Right kidney (tissue), 1 donor: ENCODE measurements around the gene ZNRF3.
"Not testable (repeated sequence)": the region's sequence is repeated elsewhere in the genome, so short reads cannot be mapped to it uniquely, and the experiment has no call there.

ENCODE experiments used
- DNase-seq: peaks from one replicate; pipeline ENCODE4 v3.0.0-alpha.2; 2016

The ZNRF3 gene

DNA sequence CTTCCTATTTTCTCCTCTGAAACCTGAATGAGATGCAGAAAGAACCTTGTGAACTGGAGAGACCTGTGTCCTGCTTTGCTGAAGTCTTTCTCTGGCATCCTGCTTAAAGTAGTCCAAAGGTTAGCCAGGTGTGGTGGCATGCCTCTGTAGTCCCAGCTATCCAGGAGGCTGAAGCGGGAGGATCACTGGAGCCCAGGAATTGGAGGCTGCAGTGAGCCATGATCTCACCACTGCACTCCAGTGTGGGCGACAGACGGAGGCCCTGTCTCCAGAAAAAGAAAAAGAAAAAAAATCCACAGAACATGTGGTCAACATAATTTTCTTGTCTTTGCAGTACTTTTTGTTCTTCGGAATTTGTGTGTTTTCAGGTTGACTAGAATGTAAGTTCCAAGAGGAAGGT lies 187.1 kb downstream of the ZNRF3 start:
- DNase-seq = no peak

DNA sequence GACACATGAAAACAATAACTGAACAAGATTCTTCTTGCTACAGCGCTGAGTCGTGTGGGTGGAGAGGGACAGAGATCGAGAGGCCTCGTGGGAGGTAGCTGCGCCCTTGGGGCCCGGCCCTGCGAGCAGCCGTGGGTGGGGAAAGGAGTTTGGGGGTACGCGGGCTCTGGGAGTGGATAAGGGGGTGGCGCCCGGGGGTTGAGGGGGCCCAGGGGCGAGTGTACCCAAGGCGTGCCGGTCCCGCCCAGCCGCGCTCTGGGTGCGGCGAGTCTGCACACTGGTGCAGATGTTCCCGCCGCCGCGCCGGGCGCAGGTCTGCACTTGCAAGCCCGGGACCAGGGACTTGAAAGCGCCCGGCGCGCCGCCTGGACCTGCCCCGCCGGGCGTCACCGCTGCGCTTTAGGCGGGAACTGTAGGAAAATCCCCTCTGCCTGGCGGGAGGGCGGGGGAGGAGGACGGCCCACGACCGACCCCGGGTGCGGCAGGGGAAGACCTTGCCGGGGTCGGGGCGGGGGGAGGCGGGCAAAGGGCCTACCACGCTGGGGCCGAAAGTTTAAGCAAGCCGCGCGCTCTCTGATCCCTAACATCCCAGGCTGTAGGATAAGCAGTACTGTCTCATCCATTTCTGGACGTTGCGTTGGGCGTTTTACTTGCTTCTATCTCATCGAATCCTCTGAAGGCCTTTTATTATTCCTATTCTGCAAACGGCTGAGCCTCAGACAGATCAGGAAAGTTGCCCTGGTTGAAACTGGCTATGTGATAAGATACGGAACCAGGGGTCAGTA lies 188.1 kb downstream of the ZNRF3 start:
- no peak for DNase-seq

DNA sequence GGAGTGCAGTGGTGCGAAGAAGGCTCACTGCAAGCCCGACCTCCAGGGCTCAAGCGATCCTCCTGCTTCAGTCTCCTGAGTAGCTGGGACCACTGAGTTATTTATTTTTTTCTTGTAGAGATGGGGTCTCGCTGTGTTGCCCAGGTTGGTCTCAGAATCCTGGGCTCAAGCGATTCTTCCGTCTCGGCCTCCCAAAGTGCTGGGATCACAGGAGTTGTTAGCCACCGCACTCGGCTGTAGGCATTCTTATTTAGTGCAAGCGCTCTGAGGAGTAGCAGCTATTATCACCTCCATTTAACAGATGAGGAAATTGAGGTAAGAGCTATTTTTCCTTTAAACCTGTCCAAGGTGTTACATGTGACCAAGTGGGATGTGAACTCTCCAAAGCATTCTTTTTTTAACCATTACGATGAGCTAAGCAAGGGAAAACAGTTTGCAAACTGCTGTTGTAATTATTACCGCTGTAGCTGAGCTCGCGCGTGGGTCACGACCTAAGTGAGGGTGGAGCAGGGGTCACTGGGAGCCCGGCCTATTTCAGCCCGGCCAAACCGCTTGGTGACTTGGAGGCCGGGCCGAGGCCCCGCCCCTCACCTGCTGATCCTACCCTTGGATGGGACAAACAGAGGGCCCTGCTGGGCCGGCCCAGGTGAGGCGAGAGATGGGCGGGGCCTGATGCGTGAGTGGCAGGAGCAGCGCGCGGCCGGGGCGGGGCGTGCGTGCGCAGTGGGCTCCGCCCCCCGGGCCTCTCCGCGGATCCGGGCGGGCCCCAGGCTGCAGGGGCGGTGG lies 189.0 kb downstream of the ZNRF3 start:
- DNase-seq = peak; percentile 85

DNA sequence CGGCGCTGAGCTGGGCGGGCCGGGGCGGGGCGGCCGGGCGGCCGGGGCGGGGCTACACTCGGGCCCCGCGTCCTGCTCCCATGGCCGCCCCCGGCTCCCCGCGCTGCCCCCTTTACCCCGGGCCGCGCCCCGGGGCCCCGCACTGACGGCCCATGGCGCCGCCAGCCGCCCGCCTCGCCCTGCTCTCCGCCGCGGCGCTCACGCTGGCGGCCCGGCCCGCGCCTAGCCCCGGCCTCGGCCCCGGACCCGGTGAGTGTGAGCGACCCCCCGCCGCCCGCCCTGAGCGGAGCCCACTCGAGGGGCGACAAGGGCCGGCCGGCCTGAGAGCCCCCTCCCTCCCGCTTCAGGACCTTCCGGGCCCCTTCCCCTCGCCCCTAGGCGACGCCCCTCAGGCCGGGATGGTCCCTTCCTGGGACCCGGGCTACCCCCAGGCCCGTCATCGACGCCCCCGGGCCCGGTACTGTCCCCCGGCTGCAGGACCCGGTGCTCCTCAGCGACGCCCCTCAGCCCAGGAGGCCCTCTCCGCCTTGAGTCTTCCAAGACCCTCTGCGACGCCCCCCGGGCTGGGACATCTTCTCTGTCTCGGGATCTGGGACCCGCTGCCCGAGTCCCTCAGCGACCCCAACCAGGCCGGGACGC lies 189.7 kb downstream of the ZNRF3 start, which contains the start of gene KREMEN1:
KREMEN1 (plus strand) TSS at position 57 of the 639 bp plus-strand sequence; CDS start at position 153, 96 bp downstream.
- peak; percentile 65 for DNase-seq

DNA sequence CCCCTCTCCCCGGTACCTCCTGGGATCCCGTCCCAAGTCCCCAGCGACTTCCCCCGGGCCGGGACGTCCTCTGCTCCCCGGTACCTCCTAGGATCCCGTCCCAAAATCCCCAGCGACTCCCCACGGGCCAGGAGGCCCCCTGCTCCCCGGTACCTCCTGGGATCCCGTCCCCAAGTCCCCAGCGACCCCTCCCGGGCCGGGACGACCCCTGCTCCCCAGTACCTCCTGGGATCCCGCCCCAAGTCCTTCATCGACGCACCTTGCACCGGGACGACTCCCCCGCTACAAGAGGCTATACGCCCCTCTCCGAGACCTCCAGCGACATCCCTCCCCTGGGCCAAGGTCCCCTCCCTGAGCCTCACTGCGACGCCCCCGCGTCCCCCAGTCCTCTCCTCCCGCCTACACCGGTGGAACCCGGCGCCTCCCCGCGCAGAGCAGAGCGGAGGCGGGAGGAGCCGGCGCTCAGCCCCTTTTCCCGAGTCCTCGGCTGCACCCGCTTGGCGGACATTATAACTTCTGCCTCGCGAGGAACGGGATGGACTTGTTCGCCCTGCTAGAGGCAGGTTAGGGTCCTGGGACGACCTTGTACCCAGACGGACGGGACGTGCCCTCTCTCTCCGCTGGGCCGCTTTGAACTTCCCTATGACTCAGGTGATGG lies 190.4 kb downstream of the ZNRF3 start:
- DNase-seq = peak; percentile 72

DNA sequence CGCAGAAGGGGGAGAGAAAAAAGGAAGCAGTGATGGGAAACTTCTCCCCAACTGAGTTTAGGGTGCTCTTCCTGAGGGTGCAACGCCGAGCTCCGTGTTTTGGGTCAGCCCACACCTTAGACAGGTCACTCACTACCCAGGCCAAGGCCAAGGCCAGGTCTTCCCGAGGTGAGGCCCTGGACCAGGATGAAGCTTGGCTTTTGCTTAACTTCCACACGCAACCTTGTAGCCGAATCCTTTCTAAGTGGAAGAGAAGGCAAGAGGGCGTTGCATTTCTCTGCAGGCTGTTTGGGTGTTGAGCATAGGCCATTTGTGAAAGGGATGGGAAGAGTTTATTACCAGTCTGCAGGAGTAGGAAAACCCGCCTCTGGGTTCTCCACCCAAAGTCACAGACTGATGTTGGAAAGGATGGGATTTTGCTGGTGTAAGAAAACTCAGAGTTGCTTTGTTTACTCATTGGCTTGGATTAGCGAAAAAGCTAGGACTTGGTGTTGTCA lies 191.0 kb downstream of the ZNRF3 start:
- DNase-seq = no peak

DNA sequence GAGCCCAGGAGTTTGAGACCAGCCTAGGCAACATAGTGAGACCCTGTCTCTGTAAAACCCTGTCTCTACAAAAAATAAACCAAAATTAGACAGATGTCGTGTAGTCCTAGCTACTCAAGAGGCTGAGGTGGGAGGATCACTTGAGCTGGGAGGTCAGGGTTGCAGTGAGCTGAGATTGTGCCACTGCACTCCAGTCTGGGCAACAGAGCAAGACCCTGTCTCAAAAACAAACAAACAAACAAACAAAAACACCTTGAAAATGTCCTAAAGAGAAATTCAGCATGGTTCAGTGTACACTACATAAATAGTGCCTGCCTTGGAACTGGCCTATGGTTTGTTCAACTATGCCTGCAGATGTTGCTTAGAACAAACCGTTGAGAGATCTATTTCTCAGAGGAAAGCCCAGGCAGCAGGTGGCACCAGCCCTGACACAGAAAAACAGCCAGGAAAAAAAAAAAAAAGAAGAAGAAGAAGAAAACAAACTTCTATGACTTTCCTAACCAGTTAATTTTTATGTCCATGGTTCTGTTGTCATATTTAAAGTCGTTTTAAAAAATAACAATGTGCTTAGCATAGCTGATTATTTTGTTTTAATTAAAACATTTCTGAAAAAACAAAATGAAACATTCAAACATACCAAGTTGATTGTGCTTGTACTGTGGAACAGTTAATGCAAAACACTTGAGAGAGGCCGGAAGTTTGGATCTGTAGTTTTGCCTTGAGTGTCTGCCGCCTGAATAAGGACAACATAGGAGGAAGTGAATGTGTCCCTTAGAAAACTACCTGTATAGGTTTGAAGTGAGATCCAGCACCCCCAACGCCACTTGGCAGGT lies 194.9 kb downstream of the ZNRF3 start:
- no peak for DNase-seq

DNA sequence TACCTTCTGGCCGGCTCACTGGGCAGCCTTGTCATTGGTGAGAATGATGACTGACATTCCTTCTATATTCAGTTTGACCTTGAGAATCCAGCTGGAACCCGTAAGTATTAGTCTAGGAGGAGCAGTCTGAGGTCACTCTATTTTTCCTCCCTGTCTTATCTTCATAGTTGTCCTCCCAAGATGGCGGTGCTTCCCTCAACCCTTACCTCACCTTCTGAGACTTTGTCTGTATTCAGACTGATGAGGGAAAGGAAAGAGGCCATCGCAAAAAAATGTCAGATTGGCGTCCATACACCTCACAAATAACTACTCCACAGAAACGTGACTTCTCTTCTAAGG lies 195.5 kb downstream of the ZNRF3 start:
- DNase-seq = no peak

DNA sequence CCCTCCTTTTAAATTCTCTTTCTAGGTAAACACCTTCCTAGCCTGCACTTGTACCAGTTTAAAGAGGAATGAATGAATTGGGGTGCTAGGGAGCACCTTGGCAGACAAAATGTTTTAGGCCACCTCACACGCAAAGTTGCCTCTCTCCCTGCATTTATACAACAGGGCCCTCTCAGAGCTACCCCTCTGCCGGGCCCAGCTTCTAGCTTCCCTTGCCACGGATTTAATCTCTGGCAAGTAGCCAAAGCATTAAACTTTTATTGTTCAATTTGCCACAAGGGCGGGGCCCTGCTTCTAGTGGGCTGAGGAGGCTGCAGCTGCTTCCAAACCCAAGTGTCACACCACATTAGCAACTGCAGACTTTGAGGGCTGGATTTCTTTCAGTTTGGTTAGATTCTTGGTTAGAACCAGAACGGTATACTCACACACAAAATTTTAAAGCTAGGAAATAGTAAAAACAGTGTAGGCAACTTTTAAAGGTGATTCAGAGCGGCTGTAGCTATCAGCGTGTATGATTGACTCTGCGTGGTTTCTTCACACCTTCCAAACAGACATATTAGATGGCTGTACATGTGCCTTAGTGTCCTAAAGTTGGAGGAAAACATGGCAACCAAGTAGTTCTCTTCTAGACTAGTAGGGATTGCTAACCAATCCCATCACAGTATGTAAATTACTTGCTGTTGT lies 196.0 kb downstream of the ZNRF3 start:
- no peak for DNase-seq

DNA sequence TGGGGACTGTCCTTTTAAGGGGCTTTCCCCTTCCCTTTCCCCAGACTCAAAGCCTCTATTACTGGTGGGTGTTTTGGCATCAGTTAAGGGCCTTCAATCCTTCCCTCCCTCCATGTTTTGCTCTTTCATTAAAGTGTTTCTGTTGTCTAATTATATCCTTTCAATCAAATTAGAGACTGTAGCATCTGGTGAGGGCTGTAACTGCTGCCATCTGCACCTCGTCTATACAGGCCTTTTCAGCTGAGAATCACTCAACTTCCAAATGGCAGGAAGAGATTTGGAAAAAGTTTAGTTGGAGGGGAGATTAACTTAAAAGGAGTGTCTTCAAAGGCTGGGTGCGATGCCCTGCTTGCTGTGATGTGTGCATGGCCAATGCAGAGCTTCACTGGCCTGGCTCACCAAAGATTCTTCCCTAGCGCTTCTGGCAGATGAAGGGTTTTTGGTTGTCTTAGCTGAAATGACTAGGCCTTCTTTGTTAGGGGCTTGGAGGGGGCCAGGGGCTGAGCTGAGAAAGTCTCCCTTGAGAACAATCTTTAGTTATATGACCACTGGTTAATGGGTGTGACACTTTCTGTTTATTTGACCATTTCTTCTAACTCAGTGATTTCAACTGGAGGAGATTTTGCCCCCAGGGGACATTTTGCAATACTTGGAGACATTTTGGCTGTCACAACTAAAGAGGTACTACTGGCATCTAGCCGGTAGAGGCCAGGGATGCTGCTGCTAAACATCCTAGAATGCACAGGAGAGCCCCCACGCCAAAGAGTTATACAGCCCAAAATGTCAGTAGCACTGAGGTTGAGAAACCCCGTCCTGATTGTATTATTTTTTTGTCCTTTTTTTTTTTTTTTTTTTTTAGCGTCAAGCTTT lies 197.0 kb downstream of the ZNRF3 start:
- DNase-seq = no peak

DNA sequence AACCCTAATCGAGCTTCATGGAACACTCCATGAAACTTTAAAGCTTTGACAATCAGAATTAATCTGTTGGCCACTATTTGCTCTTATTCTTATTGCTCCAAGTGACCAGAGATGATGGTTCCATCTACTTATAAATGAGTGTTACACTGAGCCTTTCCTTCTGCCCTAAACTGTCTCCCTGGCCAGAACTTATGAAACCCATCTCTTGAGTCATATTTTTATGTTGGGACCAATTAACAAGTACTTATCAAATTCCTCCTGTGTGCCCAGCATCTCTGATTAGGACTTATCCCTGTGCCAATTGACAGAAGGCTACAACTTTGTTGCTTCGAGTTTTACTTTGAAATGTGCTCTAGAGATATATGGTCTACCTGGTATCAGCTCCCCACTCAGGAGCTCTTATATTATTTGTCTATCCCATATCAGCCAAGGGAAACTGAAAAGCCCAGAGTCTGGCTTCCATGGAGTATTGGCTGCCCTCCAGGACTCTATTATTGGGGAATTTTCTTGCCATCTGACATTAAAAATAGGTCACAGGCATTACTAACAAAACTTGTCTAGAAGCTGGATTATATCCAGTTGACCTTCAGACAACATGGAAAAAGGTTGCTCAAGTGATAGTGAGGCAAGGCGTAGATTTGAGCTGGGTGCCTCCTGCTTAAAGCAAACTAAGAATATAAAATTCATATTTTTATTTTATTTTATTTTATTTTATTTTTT lies 198.3 kb downstream of the ZNRF3 start:
- no peak for DNase-seq

DNA sequence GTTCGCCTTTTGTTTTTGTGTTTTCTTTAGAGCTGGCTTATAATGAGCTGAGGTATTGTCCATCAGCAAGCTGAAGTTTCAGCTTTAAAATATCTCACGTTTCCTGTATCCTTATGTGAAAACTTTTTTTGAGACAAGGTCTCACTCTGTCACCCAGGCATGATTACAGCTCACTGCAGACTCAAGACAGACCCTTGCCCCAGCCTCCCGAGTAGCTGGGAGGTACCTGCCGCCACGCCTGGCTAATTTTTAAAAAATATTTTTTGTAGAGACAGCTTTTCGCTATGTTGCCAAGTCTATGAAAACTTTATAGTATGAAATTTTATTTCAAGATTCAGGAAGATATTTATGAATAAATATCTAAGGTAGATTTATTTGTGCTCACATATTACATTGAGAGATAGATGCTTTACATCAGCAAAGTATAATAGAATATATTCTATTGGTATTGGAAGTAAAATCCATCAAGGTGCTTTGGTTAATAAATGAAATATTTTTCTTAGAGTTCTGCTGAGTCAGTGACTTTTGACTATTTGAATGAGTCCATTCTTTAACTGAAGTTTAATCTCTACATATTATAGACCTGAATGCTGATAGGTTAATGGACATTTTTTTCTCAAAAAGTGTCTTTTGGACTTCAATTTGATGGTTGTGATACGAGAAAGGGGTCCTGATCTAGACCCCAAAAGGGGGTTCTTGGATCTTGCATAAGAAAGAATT lies 199.6 kb downstream of the ZNRF3 start:
- no peak for DNase-seq

DNA sequence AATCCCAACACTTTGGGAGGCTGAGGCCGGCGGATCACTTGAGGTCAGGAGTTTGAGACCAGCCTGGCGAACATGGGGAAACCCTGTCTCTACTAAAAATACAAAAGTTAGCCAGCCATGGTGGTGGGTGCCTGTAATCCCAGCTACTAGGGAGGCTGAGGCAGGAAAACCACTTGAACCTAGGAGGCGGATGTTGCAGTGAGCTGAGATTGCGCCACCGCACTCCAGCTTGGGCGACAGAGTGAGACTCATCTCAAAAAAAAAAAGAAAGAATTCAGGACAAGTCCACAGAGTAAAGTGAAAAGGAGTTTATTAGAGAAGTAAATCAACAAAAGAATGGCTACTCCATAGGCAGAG lies 200.2 kb downstream of the ZNRF3 start:
- DNase-seq = not testable (repeated sequence)

DNA sequence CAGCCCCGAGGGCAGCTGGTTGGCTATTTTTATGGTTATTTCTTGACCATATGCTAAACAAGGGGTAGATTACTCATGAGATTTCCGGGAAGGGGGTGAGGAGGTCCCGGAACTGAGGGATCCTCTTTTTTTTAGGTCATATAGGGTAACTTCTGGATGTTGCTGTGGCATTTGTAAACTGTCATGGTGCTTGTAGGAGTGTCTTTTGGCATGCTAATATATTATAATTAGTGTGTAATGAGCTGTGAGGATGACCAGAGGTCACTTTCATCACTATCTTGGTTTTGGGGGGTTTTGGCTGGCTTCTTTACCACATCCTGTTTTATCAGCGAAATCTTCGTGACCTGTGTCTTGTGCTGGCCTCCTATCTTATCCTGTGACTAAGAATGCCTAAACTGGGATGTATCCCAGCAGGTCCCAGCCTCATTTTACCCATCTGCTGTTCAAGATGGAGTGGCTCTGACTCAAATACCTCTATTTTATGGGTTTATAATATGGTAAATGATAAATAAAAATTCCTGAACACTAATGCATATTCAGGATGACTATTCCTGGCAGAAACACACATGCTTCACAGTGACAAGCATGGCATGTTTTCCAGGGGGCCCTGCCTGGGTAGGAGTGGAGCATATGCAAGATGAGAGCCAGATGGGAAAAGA lies 200.7 kb downstream of the ZNRF3 start:
- no peak for DNase-seq

DNA sequence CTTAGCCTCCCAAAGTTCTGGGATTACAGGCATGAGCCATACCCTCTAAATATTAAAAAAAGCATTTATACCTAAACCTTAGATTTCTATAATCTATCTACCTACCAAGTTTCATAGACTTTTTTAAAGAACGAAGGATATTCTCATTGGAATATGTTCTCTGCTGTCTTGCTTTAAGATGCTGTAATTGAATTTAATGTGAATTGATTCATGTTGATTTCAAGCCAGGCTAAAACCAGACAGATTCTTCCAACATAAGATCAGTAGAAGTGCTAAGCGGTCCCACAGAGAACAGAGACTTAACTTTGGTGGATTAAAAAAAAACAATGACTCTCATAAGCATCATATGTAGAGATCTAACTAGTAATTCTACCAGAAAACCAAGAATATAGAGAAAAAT lies 203.6 kb downstream of the ZNRF3 start:
- DNase-seq = no peak

DNA sequence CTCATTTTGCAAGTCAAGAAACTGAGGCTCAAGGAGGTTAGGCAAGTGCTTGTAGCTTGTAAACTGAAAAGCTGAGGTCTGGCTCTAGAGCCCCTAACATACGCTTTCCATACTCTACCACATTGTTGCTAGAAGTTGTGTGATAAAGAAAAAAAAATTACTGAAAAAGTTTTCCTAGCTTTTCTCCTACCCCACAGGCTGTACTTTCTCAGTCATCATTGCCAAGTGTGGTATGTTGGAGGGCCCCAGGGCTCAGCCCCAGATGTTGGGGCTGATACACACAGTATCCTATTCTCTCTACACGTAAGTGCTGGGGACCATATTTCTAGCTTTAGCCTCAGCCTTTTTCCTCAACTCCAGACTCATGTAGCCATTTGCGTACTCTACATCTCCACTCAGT lies 205.4 kb downstream of the ZNRF3 start:
- DNase-seq = no peak

DNA sequence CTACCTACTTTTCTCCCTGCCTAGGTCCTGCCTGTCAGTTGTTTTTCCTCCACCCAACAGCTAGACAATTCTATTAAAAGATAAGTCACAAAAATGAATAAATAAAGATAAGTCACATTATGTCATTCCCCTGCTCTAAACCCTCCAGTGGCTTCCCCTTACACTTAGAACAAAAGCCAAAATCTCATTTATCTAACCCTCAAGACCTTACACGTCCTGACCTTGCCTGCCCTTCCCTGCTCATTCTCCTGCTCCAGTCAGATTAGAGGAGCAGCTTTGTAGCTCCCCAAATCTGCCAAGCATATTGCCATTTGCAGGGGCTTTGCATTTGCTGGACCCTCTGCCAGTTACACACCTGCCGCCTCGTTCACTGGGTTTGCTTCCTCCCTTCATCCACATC lies 206.1 kb downstream of the ZNRF3 start:
- no peak for DNase-seq

DNA sequence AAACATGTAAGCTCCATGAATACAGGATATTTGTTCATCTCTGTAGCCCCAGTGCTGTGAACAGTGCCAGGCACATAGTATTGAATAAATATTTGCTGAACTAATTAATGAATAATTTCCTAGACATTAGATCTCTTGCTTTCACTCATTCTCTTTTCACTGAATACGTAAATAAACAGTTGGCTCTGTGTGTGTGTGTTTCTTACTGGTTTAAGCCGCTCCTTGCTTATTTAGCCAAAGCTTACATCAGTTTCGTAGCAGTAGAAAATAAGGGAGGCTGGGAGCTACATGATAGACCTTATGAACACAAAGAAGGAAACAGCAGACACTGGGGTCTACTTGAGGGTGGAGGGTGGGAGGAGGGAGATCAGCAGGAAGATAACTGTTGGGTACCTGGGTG lies 206.7 kb downstream of the ZNRF3 start:
- no peak for DNase-seq
